ENCODE measurements around the gene NOS3.
A peak's percentile ranks its signal among the peaks of the same experiment; 100 is the strongest.
"Not testable (repeated sequence)": the region's sequence is repeated elsewhere in the genome, so short reads cannot be mapped to it uniquely, and the experiment has no call there.

Gene NOS3

DNA sequence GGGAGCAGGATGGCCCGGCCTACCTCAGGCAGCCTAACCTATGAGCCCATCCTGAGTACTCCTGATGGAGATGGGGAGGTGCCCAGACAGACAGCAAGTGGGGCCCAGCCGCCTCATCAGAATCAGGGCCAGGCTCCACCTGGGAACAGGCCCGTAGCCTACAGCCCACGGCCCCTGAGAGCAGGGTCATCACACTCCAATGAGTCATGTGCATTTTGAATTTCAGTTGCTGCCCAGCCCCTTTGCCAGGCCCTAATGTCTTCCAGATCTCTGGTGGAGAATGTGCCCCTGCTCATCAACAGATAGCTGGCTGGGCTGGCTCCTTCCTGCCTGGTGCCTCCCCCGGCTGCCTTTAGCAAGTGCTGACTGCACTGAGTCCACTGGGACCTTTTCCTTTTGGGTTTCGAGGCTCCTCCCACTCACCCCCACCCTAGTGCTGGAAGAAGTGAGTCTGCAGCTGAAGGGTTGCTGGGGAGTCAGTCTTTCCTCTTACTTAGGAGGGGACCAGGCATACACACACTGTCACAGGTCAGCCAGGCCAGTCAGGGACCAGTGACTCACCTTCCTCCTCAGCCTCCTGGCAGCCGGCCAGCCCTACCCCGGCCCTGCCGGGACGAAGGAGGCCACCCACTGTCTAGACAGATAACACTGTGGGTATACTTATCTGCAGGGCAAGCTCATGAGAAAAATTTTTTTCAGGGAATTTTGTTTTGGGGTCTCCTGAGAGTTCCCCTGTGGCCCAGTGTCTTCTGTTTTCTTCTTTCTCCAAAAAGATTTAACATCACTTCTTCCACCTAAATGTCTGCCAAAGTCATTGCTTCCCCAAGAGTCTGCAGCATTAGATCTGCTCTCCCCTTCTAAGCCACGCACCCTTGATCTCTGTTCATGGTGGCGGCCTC, 48.4 kb downstream of the NOS3 start:
- peak; percentile 21 for DNase-seq (ENCODE audit: low read depth)

DNA sequence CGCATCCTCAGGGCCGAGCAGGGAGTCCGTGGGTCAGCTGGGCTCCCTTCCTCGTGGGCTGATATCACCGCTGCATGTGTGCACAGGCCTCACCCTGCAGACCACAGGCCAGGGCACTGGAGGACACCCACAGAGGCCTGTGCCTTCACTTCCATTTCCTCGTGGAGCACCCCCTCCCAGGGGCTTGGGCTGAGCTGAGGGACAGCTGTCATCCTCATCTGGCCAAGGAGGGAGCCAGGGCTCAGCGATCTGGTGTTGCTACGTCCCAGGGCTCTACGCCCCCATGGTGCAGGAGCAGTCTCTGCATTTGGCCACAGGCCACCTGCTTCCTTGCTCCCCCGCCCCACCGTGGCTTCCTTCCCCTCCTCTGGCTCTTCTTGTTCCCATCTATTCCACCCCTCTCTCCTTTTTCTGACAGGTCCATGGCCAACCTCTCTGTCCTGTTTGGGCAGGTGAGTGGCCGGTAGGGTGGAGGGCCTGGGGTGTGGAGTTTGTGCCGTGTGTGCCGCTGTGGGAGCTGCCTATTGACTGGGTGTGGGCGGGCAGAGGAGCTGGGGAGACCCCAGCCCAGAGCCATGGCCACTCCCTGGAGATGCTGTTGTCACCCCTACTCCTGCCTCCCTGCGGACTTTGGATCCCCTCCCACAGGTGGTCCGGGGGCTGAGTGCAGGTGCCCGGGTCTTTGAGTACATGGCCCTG, 49.2 kb downstream of the NOS3 start:
- no peak for DNase-seq (ENCODE audit: low read depth)

DNA sequence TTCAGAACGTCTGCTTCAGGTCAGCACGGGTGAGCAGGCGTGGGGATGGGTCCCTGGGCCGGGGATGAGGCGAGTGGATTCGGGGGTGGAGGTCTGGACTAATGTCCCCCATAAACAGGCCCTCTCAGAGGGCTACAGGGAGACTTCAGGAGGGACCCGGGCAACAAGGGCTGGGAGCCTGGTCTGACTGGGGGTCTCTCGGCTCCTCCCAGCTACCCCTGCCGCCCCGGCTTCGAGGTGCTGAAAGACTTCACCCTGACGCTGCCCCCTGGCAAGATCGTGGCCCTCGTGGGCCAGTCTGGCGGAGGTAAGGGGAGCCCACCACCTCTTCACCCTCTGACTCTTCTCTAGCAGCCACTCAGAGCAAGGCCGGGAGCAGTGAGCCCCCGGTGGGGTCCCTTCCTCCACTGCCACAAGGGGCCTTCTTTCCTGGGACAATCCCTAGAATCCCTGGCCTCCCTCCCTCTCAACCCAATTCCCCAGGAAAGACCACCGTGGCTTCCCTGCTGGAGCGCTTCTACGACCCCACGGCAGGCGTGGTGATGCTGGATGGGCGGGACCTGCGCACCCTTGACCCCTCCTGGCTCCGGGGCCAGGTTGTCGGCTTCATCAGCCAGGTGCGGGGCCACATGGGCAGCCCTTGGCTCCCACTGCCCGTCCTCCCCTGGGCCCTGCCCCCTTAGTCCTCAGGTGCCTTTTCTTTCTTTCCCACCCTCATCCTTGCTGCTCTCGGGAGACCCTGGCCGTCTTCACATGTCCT, 50.0 kb downstream of the NOS3 start:
- no peak for DNase-seq (ENCODE audit: low read depth)

DNA sequence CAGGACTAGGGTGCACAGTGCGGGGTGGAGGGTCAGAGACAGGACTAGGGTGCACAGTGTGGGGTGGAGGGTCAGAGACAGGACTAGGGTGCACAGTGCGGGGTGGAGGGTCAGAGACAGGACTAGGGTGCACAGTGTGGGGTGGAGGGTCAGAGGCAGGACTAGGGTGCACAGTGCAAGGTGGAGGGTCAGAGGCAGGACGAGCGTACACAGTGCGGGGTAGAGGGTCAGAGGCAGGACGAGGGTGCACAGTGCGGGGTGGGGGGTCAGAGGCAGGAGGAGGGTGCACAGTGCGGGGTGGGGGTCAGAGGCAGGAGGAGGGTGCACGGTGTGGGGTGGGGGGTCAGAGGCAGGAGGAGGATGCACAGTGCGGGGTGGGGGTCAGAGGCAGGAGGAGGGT, 52.6 kb downstream of the NOS3 start:
- DNase-seq (ENCODE audit: low read depth): not testable (repeated sequence)

DNA sequence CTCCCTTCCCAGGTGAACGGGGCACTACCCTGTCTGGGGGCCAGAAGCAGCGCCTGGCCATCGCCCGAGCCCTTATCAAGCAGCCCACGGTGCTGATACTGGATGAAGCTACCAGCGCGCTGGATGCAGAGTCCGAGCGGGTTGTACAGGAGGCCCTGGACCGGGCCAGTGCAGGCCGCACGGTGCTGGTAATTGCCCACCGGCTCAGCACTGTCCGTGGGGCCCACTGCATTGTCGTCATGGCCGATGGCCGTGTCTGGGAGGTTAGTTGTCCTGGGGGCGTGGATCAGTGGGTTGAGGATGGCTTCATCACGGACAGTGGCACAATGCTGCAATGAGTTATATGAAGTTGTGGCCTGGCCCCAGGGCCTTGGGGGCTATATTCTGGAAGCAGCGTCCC, 53.1 kb downstream of the NOS3 start:
- DNase-seq (ENCODE audit: low read depth): no peak

DNA sequence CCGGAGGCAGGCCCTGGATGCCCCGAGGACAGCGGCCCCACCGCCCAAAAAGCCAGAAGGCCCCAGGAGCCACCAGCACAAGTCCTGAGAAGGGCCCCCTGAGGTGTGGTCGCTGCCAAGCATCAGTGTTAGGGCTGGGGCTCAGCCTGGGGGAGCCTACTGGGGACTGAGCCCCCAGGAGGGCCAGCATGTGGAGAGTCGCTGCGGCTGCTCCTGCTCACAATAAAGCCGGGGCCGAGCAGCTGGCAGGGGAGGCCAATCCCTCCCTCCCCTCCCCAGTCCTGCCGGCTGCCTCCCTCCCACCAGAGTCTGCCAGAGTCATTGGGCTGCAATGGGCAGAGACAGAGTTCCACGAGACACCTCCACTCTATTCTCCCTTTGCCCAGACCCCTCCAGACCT, 54.4 kb downstream of the NOS3 start:
- no peak for DNase-seq (ENCODE audit: low read depth)

DNA sequence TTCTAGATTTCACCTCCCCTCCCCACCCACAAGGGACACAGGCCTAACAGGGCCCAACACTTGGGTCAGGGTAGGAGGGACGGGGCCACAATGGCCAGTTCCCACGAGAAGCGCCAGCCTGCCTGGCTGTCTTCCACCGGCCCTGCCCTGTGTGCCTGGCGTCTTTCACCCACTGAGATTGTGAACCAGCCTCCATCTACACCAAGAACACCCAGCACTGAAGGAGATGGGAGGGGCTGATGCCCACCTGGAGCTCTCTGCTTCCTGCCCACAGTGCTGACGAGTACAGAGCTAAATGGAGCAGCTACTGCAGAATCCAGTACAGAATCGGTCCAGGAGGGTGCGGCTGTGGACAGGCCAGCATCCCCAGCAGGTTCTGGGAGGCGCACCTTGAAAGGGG, 55.1 kb downstream of the NOS3 start:
- no peak for DNase-seq (ENCODE audit: low read depth)

DNA sequence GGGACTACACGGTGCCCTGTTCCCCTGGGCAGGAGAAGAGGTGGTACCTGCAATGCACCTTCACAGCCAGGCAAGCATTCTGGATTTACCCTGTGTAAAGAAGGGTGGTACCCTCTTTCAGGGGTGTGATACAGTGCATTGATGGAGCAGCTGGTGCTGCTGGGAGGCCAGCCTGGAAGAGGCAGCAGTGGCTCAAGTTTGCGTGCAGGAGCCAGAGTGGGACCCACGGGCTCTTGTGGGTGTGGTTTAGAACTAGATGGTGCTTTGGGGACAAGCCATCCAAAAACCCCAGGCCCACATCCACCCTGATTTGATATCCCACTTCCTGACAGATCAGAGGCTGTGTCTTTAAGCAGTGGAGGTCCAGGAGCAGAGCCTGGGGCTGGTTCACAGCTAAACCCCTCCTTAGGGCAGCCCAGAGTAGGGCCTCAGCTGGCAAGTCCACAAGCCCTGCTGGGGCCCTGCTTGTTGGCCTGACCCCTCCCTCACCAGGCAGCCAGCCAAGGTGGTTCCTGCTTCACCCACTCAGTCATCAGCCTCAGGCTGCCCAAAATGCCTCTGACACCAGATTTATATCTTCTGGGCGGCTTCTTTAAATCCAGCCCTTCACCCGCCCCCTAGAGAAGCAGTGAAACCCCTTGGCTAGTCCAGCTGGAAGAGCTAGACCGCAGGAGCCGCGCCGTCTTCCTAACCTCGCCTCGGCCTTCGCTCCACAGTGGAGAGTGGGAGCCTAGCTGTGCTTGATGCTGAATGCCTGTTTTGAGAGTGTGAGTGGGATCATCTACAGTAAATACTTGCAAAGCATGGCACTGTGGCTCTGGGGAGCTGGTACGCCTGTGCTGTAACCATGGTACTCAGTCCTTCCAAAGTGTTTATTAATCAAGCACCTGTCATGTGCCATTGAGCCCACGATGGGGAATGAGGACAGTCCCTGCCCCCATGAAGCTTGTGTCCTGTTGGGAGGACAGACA, 56.1 kb downstream of the NOS3 start:
- DNase-seq (ENCODE audit: low read depth): no peak

DNA sequence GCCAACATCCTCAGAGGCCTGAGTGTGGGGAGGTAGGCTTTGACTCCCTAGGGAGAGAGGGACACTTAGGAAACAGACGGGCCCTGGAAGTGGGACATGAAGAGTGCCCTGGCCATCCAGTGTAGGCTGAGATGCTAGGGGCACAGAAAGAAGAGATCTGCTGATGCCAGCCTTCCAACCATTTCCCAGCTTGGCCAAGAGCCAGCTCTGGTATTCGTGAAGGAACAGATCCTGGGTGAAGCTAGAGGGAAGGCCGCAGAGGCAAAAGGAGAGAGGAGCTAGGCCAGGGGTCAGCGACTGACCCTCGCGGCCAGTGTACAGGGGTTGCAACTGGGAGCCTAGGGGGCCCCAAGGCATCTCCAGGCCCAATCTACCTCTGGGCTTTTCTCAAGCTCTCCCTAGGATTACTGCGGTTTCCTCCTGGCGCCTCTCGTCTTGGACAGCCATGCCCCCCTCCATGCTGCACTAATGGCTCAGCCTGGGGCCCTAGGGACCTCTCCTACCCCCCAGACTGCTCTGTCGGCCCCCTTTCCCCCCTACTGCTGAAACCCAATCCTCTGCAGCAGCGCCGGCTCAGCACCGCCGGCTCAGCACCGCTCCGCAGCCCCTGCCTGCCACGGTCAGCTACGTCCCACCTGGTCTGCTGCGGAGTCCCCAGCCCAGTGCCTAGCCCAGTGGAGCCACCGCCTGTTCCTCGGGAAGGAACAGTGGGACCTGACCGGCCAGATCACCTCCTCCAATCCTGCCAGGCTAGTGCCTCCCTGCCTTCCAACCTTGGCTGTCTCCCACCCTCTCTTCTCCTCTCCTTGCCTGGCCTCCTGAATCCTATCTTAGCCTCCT, 57.4 kb downstream of the NOS3 start, which contains the start of gene ASIC3:
TSS of gene ASIC3 (plus strand) at position 556 of the 840 bp plus-strand sequence. CDS start 355 bp downstream, outside the sequence.
- no peak for DNase-seq (ENCODE audit: low read depth)

DNA sequence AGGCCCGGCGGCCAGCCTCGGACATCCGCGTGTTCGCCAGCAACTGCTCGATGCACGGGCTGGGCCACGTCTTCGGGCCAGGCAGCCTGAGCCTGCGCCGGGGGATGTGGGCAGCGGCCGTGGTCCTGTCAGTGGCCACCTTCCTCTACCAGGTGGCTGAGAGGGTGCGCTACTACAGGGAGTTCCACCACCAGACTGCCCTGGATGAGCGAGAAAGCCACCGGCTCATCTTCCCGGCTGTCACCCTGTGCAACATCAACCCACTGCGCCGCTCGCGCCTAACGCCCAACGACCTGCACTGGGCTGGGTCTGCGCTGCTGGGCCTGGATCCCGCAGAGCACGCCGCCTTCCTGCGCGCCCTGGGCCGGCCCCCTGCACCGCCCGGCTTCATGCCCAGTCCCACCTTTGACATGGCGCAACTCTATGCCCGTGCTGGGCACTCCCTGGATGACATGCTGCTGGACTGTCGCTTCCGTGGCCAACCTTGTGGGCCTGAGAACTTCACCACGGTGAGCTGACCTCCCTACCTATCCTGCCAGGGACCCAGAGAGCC, 58.2 kb downstream of the NOS3 start:
- DNase-seq (ENCODE audit: low read depth): no peak

DNA sequence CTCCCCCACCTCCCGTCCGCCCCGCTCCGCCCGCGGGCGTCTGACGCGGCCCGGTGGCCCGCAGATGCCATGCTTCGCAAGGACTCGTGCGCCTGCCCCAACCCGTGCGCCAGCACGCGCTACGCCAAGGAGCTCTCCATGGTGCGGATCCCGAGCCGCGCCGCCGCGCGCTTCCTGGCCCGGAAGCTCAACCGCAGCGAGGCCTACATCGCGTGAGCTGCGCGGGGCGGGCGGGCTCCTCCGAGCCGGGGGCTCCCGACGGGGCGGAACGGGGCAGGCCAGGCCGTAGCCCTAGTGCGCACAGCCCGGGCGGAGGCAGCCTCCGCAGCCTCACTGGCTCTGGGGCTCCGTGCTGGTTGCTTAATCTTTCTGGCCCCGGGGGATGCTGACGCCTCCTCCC, 60.3 kb downstream of the NOS3 start:
- peak; percentile 29 for DNase-seq (ENCODE audit: low read depth)

DNA sequence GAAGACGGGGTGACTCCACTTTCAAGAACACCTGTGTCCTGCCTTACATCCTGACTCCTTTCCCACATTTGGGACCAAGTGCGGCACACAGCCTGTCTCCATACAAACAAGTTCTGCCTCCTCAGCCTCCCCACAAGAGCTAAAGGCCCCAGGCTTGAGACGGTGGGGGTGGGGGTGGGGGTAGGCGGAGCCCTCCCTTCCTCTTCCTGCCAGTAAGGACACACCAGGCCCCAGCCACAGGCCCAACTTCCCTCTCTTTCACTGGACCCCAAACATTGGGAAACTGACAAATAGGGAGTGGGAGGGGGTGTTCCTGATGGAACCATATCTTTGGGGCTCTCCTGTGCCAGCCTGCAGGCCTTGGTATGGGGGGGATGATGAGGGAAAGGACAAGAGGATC, 62.3 kb downstream of the NOS3 start:
- DNase-seq (ENCODE audit: low read depth): no peak

DNA sequence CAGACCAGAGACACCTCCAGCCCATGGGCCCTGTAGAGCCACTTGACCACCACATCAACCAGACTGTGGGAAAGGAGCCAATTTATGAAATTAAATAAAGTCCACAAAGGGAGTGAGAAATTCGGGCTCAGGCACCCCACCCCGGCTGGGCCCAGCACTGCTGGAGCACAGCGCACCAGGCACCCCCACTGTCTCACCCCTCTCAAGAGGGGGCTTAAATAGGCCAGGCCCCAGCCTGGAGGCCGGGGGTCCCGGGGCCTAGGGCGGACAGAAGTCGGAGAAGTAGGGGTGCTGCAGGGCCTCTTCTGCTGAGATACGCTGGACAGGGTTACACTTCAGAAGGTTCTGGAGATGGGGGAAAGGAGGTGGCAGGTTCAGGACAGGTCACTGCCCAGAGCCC, 62.9 kb downstream of the NOS3 start:
- no peak for DNase-seq (ENCODE audit: low read depth)

DNA sequence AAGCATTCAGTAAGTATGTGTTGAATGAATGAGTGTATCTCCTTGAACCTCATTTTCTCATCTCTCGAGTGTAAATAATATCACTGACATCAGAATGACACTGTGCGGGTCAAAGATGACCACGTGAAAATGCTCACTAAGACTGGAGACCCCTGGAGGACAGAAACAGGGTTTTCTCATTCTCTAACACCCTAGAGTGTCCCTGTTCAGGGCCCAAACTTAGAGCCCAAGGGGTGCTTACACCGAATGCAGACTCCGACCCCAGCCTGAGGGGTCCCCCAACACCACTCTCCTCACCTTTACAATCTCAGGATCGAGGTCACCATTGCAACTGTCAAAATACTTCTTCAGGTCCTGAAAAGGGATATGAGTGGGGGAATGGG, 65.5 kb downstream of the NOS3 start:
- DNase-seq (ENCODE audit: low read depth): no peak

DNA sequence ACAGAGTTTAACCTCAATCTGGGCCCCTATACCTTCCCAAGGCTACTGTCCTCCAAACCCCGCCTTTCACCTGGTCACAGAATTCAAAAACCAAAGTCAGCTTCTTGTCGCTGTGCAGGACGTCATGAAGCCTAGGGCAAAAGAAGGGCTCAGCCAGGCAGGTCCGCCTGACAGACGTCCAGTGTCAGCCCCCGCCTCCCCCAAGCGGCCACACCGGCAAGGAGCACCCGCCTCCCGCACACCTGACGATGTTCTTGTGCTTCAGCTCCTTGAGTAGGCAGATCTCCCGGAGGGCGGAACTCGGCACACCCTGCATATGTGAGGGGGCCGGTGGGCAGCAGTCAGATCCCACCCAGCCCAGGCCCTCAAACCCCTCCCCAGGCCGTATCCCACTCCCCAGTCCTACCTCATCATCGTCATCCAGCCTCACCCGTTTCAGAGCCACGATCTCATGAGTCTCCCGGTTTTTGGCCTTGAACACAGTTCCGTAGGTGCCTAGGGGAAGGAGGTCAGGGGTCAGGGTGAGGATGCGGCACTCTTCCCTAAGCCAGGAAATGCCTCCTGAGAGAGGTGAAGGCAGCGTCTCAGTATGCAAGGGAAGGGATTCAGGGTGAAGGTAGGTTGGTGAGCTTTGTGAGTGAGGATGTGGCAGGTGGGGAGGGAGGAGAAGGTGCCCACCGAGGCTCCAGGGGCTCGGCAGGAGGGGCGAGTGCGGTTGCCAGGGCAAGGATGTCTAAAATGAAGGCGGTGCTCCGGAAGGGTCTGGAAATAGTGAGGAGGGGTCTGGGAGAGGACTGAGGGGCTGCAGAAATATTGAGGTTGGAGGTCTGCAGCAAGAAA, 66.1 kb downstream of the NOS3 start:
- DNase-seq (ENCODE audit: low read depth): no peak

DNA sequence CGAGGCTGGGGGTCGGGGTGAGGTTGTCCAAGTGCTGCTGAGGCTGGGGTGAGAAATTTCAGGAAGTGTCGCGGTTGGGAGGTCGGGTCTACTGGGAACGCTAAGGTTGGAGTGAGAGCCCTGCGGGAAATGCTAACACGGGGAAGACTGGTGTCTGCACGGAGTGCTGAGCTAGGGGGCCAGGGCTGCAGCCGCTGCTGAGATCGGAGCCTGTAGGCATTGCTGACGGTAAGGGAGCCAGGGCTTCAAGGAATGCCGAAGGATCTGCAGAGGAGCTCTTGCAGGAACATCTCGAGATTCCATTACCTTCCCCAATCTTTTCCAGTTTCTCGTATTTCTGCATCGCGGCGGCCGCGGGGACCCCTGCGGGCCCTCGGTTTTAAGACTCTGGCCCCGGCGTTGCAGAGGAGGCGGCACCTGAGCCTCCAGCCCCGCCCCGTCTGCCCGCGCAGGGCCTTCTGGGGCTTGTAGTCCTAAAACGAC, 66.7 kb downstream of the NOS3 start, which contains the start of gene CDK5:
TSS of gene CDK5 (minus strand) at position 392 of the 483 bp plus-strand sequence. CDS start at position 343, 49 bp downstream.
- no peak for DNase-seq (ENCODE audit: low read depth)

DNA sequence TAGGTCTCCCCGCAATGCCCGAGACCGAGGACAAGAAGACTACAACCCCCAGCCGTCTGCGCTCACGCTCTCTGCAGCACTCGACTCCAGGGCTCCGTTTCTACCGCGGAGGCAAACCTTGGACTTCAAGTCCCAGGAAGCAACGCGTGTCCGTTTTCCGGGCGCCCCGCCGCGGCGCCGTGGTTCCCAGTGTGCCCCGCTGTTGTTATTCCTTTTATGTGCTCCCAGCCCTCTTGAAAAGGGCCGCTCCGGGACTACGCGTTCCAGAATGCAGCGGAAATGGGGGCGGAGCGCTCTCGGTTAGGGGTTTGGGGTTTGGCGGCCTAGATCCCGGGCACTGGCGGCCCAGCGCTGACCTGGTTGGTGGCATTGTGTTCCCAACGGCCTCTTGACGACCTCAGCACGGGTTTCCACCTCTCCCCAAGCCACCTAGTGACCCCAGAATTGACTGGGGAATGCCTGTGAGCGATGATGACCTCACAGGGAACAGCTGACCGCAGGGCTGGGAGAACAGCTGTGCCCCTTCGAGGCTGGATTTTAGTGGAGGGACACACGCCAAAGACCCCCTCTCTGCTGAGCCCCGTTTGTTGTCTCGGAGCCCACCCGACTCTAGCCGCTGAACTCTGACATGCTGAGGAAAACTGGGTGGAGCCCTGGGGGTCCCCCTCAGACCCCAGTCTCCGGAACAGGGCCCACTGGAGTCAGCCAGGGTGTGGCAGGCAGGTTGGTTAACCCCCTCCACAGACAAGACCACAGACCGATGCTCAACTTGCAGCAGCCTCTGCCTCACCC, 67.4 kb downstream of the NOS3 start:
- peak; percentile 92 for DNase-seq (ENCODE audit: low read depth)

DNA sequence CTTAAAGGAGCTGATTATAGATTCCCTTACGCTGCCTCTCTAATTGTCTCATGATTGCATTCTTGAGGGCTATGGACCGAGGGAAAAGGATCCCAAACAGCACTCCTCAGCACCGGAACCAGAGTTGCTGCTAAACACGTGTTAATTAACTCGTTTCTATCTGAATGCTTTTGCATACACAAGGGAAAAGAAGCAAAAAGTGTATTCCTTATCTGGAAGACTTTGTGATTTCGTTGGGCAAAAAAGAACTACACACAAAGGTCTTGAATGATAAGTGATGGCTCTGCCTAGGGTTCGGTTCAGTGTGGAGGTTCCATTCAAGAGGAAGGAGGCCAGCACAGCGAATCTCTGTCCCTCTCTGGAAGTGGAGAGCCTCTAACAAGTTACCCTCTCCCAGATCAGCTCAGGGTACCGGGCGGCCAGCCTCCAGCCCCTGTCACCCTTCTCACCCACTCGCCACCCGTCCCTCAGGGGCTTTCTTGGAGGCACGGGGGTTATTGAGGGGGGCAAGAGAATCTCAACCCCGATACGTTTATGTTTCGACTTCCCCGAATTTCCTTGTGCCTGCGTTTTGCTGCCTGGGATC, 68.1 kb downstream of the NOS3 start:
- DNase-seq (ENCODE audit: low read depth): peak; percentile 16
